ENCODE results near the gene GDF2. TPM values are rescaled to one million over a fixed set of nuclear protein-coding genes. Genes with fewer than 3 reads are reported as not detected.

GDF2 gene
- total RNA-seq, 4 donors from 2014 or later: not detected

- TF ChIP-seq POLR2A (IDR thresholded peaks at IDR 0.05) (no peak), CTCF (IDR thresholded peaks at IDR 0.05) (no peak)
- Histone ChIP-seq H3K27ac (no peak overlapping the region), H3K27me3 (no peaks in the 10 kb centered on the region), H3K4me1 (no peaks in the 10 kb centered on the region), H3K9me3 (no peaks in the 10 kb centered on the region), H3K36me3 (no peaks in the 10 kb centered on the region), H3K4me3 (replicated peaks in 1 of 3) (no peak overlapping the region)
- DNase-seq: no peak
- intact Hi-C loops (cut with DNase I): no loop called here
- WGBS, 2 donors: 81 to 90% methylated on average over 8 of the region's 8 CpGs
Measured at GRCh38 chr10:47339186-47339735, 17.0 kb downstream of the GDF2 start.

GRCh38 chr10:47339759-47340607, 17.7 kb downstream of the GDF2 start:
- Histone ChIP-seq H3K27me3 (no peaks in the 10 kb centered on the region), H3K27ac (no peak overlapping the region), H3K4me1 (no peaks in the 10 kb centered on the region), H3K4me3 (replicated peaks in 1 of 3) (no peak overlapping the region), H3K36me3 (no peaks in the 10 kb centered on the region), H3K9me3 (no peaks in the 10 kb centered on the region)
- intact Hi-C loops (cut with DNase I): no loop called here
- WGBS, 2 donors: 84 to 86% methylated on average over 15 of the region's 15 CpGs
- TF ChIP-seq POLR2A (IDR thresholded peaks at IDR 0.05): no peak
- TF ChIP-seq CTCF (IDR thresholded peaks at IDR 0.05): no peak
- DNase-seq: no peak

GRCh38 chr10:47340608-47341170, 18.4 kb downstream of the GDF2 start:
- no peaks in the 10 kb centered on the region for H3K36me3 ChIP-seq
- no peaks in the 10 kb centered on the region for H3K9me3 ChIP-seq
- no peaks in the 10 kb centered on the region for H3K4me1 ChIP-seq
- WGBS, 2 donors: 67 to 69% methylated on average over 5 of the region's 5 CpGs
- TF ChIP-seq CTCF (IDR thresholded peaks at IDR 0.05) (peak; percentile 60 to 97 (median 85)), POLR2A (IDR thresholded peaks at IDR 0.05) (no peak)
- no peak overlapping the region for H3K27ac ChIP-seq
- no peaks in the 10 kb centered on the region for H3K27me3 ChIP-seq
- DNase-seq: peak; percentile 56 to 65
- H3K4me3 ChIP-seq (replicated peaks in 1 of 3): no peak overlapping the region
- intact Hi-C loops (cut with DNase I): no loop called here

GRCh38 chr10:47344996-47345870, 23.0 kb downstream of the GDF2 start:
- Histone ChIP-seq H3K27ac (no peak overlapping the region), H3K36me3 (no peaks in the 10 kb centered on the region), H3K4me1 (no peaks in the 10 kb centered on the region), H3K27me3 (no peaks in the 10 kb centered on the region), H3K9me3 (no peaks in the 10 kb centered on the region), H3K4me3 (replicated peaks in 1 of 3) (no peak overlapping the region)
- intact Hi-C loops (cut with DNase I): no loop called here
- DNase-seq: no peak
- TF ChIP-seq CTCF (IDR thresholded peaks at IDR 0.05): no peak
- 86 to 90% methylated on average over 13 of the region's 13 CpGs for WGBS, 2 donors

Measured in thyroid gland (tissue), 4 donors.